CMK (cell line): Measurements from ENCODE around the gene ARHGAP6.

ENCODE experiments used
- DNase-seq: peaks from one replicate; pipeline ENCODE4 v3.0.0-alpha.2; 2010; ENCODE audit warnings: low read depth

ARHGAP6 gene

GRCh38 chrX:11103006-11103405, 562.7 kb downstream of the ARHGAP6 start:
- DNase-seq: no peak

DNA sequence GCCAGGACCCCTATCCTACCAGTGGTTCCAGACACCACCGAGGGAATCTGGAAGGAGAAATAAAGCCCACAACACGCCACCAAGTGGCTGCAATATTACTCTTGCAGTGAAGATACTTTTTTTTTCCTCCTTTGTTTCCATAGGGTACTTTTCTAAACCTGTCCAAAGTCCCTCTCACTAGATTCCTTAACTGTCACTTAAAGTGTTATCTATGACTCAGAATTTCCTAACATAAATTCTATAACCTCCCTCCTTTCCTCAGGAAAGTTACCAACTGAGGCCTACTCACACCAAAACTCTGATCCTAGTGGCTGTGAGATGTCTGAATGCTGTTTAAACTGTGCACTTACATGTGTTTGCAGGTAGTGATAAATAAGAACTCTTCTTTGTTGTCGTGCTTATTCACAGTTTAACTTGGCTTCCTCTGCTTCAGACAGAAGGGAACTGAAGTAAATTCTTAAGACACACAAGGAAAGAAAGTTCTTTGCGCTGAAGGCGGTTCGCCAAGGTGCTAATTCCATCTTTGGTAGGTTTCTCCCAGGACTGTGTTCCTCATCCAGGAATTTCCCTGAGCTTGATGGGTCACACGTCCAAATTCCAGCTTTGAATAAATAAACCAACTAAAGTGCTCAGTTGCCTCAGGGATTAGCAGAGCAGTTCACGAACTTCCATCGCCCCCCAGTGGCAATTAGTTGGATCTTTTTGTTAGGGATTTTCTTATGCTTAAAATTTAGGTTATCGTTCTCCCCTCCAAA, 565.3 kb downstream of the ARHGAP6 start:
- no peak for DNase-seq

- no peak for DNase-seq
These were observed 566.3 kb downstream of the ARHGAP6 start for GRCh38 chrX:11099465-11099864.

DNA sequence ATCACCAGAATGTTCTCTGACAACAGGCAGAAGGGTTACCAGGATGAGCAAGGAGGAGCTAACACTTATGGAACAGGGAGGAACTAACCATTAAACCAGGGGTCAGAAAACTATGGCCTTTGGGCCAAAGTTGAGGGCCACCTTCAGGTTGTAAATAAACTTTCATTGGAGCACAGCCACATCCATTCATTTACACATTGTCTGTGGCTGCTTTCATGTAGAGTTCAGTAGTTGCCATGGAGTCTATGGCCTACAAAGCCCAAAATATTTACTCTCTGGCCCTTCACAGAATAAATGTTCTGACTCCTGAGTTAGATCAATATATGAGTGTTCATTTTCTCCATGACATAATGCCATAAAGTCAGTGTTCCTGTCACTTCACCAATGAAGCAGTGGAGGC, 567.8 kb downstream of the ARHGAP6 start:
- no peak for DNase-seq

DNA sequence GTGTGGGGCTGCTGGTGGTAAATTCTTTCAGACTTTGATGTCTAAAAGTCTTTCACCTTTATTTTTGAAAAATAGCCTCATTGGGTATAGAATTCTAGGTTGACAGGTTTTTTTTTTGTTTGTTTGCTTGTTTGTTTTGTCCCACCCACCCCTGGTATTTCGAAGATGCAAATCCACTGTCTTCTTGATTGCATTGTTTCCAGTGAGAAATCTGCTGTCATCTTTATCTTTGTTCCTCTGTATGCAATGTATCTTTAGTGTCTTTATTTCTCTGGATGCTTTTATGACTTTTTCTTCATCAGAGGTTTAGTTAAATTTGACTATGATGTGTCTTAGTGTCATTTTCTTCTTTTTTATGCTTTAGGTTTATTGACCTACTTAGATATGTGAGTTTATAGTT, 575.9 kb downstream of the ARHGAP6 start:
- no peak for DNase-seq
